ENCODE results near the gene ATAT1. TPM values are rescaled to one million over a fixed set of nuclear protein-coding genes. Genes with fewer than 3 reads are reported as not detected.

Gene ATAT1
- total RNA-seq, 2 donors from 2014 or later = 31.6 to 38.0 TPM

GRCh38 chr6:30672445-30673253 lies 46.0 kb downstream of the ATAT1 start, which contains the start of gene DHX16:
Gene DHX16 (minus strand): TSS chr6:30673006. CDS start chr6:30672841, 165 bp downstream.
- H3K9me3 ChIP-seq (ENCODE audit: control insufficient read depth, low read length) = no peaks in the 10 kb centered on the region
- Mint-ChIP-seq H3K27me3 (ENCODE audit: insufficient read depth) (no peaks in the 10 kb centered on the region), H3K36me3 (ENCODE audit: low read depth) (peaks cover 37% of the 10 kb centered on the region), H3K4me1 (peaks cover 12% of the 10 kb centered on the region), H3K9me3 (no peaks in the 10 kb centered on the region), H3K4me3 (peak within 1 kb of the TSS; percentile 90), H3K27ac (peak within 1 kb of the TSS; percentile 65)
- peak within 1 kb of the TSS; percentile 99 for H3K4me3 ChIP-seq (ENCODE audit: low read length)
- peak within 1 kb of the TSS; percentile 77 for H3K9ac ChIP-seq (ENCODE audit: extremely low read depth, low read length, poor library complexity, severe bottlenecking)
- H3K27ac ChIP-seq (ENCODE audit: low read depth, low read length) = no peak within 1 kb of the TSS
- peaks cover 40% of the 10 kb centered on the region for H3K36me3 ChIP-seq (ENCODE audit: control insufficient read depth, insufficient read depth, low read length)
- peak; percentile 98 for DNase-seq
- H3K4me1 ChIP-seq (ENCODE audit: control insufficient read depth, insufficient read depth, low read length) = no peaks in the 10 kb centered on the region
- no peaks in the 10 kb centered on the region for H3K27me3 ChIP-seq (ENCODE audit: control insufficient read depth, insufficient read depth, low read length, poor library complexity, severe bottlenecking)
- TF ChIP-seq CTCF (conservative IDR thresholded peaks at IDR 0.05) = peak; percentile 91
- WGBS, 2 experiments (ENCODE audit: insufficient coverage in 1 of 2, insufficient read length in 1 of 2) = 0% methylated on average over 39 to 57 of the region's 57 CpGs

- H3K4me3 ChIP-seq (ENCODE audit: low read length) = no peak overlapping the region
- Mint-ChIP-seq H3K36me3 (ENCODE audit: low read depth) (peaks cover 26% of the 10 kb centered on the region), H3K9me3 (no peaks in the 10 kb centered on the region), H3K4me3 (no peak overlapping the region), H3K27ac (no peak overlapping the region), H3K27me3 (ENCODE audit: insufficient read depth) (no peaks in the 10 kb centered on the region), H3K4me1 (peaks cover 20% of the 10 kb centered on the region)
- no peaks in the 10 kb centered on the region for H3K27me3 ChIP-seq (ENCODE audit: control insufficient read depth, insufficient read depth, low read length, poor library complexity, severe bottlenecking)
- no peak for DNase-seq
- H3K9ac ChIP-seq (ENCODE audit: extremely low read depth, low read length, poor library complexity, severe bottlenecking) = no peak overlapping the region
- no peak for TF ChIP-seq CTCF (conservative IDR thresholded peaks at IDR 0.05)
- WGBS, 2 experiments (ENCODE audit: insufficient coverage in 1 of 2, insufficient read length in 1 of 2) = 93 to 98% methylated on average over 3 to 9 of the region's 10 CpGs
- H3K27ac ChIP-seq (ENCODE audit: low read depth, low read length) = no peak overlapping the region
- peaks cover 38% of the 10 kb centered on the region for H3K36me3 ChIP-seq (ENCODE audit: control insufficient read depth, insufficient read depth, low read length)
- H3K9me3 ChIP-seq (ENCODE audit: control insufficient read depth, low read length) = no peaks in the 10 kb centered on the region
- H3K4me1 ChIP-seq (ENCODE audit: control insufficient read depth, insufficient read depth, low read length) = no peaks in the 10 kb centered on the region
Measured at GRCh38 chr6:30676660-30677285, 50.1 kb downstream of the ATAT1 start.

- Histone ChIP-seq H3K27ac (ENCODE audit: low read depth, low read length) (no peak overlapping the region), H3K27me3 (ENCODE audit: control insufficient read depth, insufficient read depth, low read length, poor library complexity, severe bottlenecking) (no peaks in the 10 kb centered on the region), H3K4me3 (ENCODE audit: low read length) (peak overlapping the region; percentile 65), H3K9me3 (ENCODE audit: control insufficient read depth, low read length) (no peaks in the 10 kb centered on the region), H3K4me1 (ENCODE audit: control insufficient read depth, insufficient read depth, low read length) (peaks cover 12% of the 10 kb centered on the region), H3K36me3 (ENCODE audit: control insufficient read depth, insufficient read depth, low read length) (peaks cover 41% of the 10 kb centered on the region), H3K9ac (ENCODE audit: extremely low read depth, low read length, poor library complexity, severe bottlenecking) (no peak overlapping the region)
- peaks cover 26% of the 10 kb centered on the region for H3K36me3 Mint-ChIP-seq (ENCODE audit: low read depth)
- H3K4me1 Mint-ChIP-seq = peaks cover 42% of the 10 kb centered on the region
- H3K27ac Mint-ChIP-seq = no peak overlapping the region
- no peaks in the 10 kb centered on the region for H3K9me3 Mint-ChIP-seq
- whole genome bisulfite sequencing, 2 experiments (ENCODE audit: insufficient coverage in 1 of 2, insufficient read length in 1 of 2) = 25% methylated on average over 11 to 30 of the region's 31 CpGs
- peak; percentile 97 for DNase-seq
- TF ChIP-seq CTCF (conservative IDR thresholded peaks at IDR 0.05) = peak; percentile 99
- no peak overlapping the region for H3K4me3 Mint-ChIP-seq
- H3K27me3 Mint-ChIP-seq (ENCODE audit: insufficient read depth) = no peaks in the 10 kb centered on the region
Measured at GRCh38 chr6:30678964-30679726, 52.5 kb downstream of the ATAT1 start.
